Fibroblast of peridontal ligament (primary cell): ENCODE measurements around the gene USP19.

ENCODE experiments used
- DNase-seq: peaks from one replicate; pipeline ENCODE4 v3.0.0-alpha.2; 2010; ENCODE audit errors: extremely low read depth

Gene USP19

GRCh38 chr3:49120438-49121131 lies at the start of gene USP19:
Gene USP19 (minus strand): TSS chr3:49120823. CDS start chr3:49119145, 1,678 bp downstream.
- DNase-seq = peak; percentile 91

- no peak for DNase-seq
Observed at GRCh38 chr3:49166752-49167556, 46.3 kb upstream of the USP19 start.

GRCh38 chr3:49165771-49166751 lies 45.4 kb upstream of the USP19 start, which contains the start of gene CCDC71:
Gene CCDC71 (minus strand): TSS chr3:49166331. CDS start chr3:49164208, 2,123 bp downstream.
- DNase-seq = peak; percentile 57

- no peak for DNase-seq
Observed at GRCh38 chr3:49164983-49165720, 44.5 kb upstream of the USP19 start.

- DNase-seq = no peak
Observed at GRCh38 chr3:49163609-49164008, 43.0 kb upstream of the USP19 start.

- DNase-seq = no peak
Observed at GRCh38 chr3:49162751-49163419, 42.3 kb upstream of the USP19 start.

- DNase-seq = no peak
Observed at GRCh38 chr3:49161808-49162530, 41.3 kb upstream of the USP19 start.

- DNase-seq = no peak
Observed at GRCh38 chr3:49161197-49161596, 40.6 kb upstream of the USP19 start.

- DNase-seq = no peak
Observed at GRCh38 chr3:49158792-49159191, 38.2 kb upstream of the USP19 start.

GRCh38 chr3:49158103-49158709 lies 37.6 kb upstream of the USP19 start:
- DNase-seq = no peak

GRCh38 chr3:49157289-49157688 lies 36.7 kb upstream of the USP19 start:
- DNase-seq = no peak

- no peak for DNase-seq
Observed at GRCh38 chr3:49153349-49153912, 32.8 kb upstream of the USP19 start.

- no peak for DNase-seq
Observed at GRCh38 chr3:49151610-49152009, 31.0 kb upstream of the USP19 start.

GRCh38 chr3:49148159-49148558 lies 27.5 kb upstream of the USP19 start:
- DNase-seq = no peak

GRCh38 chr3:49140080-49140479 lies 19.5 kb upstream of the USP19 start:
- DNase-seq = no peak

- no peak for DNase-seq
Observed at GRCh38 chr3:49135499-49135898, 14.9 kb upstream of the USP19 start.

- DNase-seq = no peak
Observed at GRCh38 chr3:49134471-49135265, 14.0 kb upstream of the USP19 start.

GRCh38 chr3:49133226-49133951 lies 12.8 kb upstream of the USP19 start:
- DNase-seq = peak; percentile 91
